Stomach (tissue), 19 donors: Measurements from ENCODE around the gene MCM7. TPM values are rescaled to one million over a fixed set of nuclear protein-coding genes. Genes with fewer than 3 reads are reported as not detected.
A peak's percentile ranks its signal among the peaks of the same experiment; 100 is the strongest.

Experiments
- DNase-seq, 2 donors: peaks; one replicate each; pipeline versions ENCODE4 v3.0.0 to v3.0.0-alpha.2; 2013 to 2019
- H3K27ac ChIP-seq, 5 donors: fragments of 200-600 bp in 4 of 5; sonication (generic) in 4 of 5; one replicate each; pipeline ENCODE4 v1.5.1; 2013 to 2019; ENCODE audit warnings: mild to moderate bottlenecking in 1 of 5, moderate library complexity in 1 of 5
- H3K27me3 ChIP-seq, 3 donors: fragments of 200-600 bp; sonication (generic); one replicate each; pipeline ENCODE4 v1.5.1; 2017 to 2019; ENCODE audit warnings: mixed run types in 1 of 3
- H3K36me3 ChIP-seq, 4 donors: fragments of 200-600 bp; sonication (generic); 1 replicate in 3 of 4; 2 replicates in 1 of 4; pipeline ENCODE4 v1.5.1; 2016 to 2019
- H3K4me1 ChIP-seq, 4 donors: fragments of 200-600 bp; sonication (generic); one replicate each; pipeline ENCODE4 v1.5.1; 2016 to 2019
- H3K4me3 ChIP-seq, 4 donors: fragments of 200-600 bp; sonication (generic) in 3 of 4; one replicate each; pipeline ENCODE4 v1.5.1; 2016 to 2019; ENCODE audit warnings: mild to moderate bottlenecking in 1 of 4
- H3K9me3 ChIP-seq, 4 donors: fragments of 200-600 bp; sonication (generic); one replicate each; pipeline ENCODE4 v1.5.1; 2016 to 2019
- CTCF ChIP-seq, 7 experiments: fragments of 450-650 bp in 4 of 7; fragments of 200-600 bp in 3 of 7; sonication (generic) in 3 of 7; IDR thresholded peaks; one replicate each; pipeline ENCODE4 v1.5.1; 2016 to 2019; ENCODE audit warnings: antibody characterized with exemption in 7 of 7, control low read depth in 2 of 7, mild to moderate bottlenecking in 1 of 7
- EP300 ChIP-seq: sonication (generic); formaldehyde crosslinking; IDR thresholded peaks from one replicate; pipeline ENCODE4 v1.6.1; 2017; ENCODE audit warnings: antibody characterized with exemption
- POLR2A ChIP-seq, 4 donors: fragments of 450-650 bp; IDR thresholded peaks; one replicate each; pipeline ENCODE4 v1.6.1; 2016; ENCODE audit warnings: antibody characterized with exemption in 4 of 4, control low read depth in 2 of 4, mild to moderate bottlenecking in 1 of 4, moderate library complexity in 1 of 4
- POLR2AphosphoS5 ChIP-seq, 3 donors: sonication (generic); formaldehyde crosslinking; IDR thresholded peaks; one replicate each; pipeline ENCODE4 v1.6.1; 2016; ENCODE audit warnings: antibody characterized with exemption in 3 of 3
- WGBS, 5 donors: extraction: QIAGEN DNeasy Blood & Tissue Kit in 3 of 5; methylation state at CpG; one replicate each; pipeline versions ENCODE4 v1.1.5 to v1.1.7; 2013 to 2018; 5-methylcytosine and 5-hydroxymethylcytosine counted together
- intact Hi-C: fragments of 100-400 bp; cut with DNase I; formaldehyde crosslinking; loops from one replicate; pipeline ENCODE4 v1.15.1; 2023; ENCODE audit warnings: low total_unique reads
- long read RNA-seq, 10 donors: transcript quantifications; one replicate each; lab custom pipeline, GENCODE V29; 2026
- polyA plus RNA-seq, 3 donors: library from polyadenylated mRNA; stranded (reverse); fragments of 200-250 nt; gene quantifications; one replicate each; pipeline ENCODE4 v1.2.3, GENCODE V29; 2013
- total RNA-seq, 5 donors: library from RNA; depleted of rRNA; stranded (reverse); fragments of >200 nt; gene quantifications; one replicate each; pipeline versions ENCODE4 v1.1.0 to v1.2.3, GENCODE V29; 2014 to 2016
- donor health status: healthy with polysubstance abuse.
- donor health status: Bipolar disorder and iron deficiency.
- donor health status: healthy.

Gene MCM7
- total RNA-seq (100 to 1,000 TPM in 1 of 5 donors, 10 to 100 TPM in 4; 41.3 to 104 (median 88.9) TPM), polyA plus RNA-seq (10 to 100 TPM; 39.6 to 54.5 (median 46.4) TPM)
- long read RNA-seq, donor 1, partial matches to known transcripts, result 0 of 3 reads
- long read RNA-seq, donor 1, other reads (novel, unspliced or antisense), result 0 of 3 reads
- long read RNA-seq, donor 2, partial matches to known transcripts, result 5 of 9 reads
- long read RNA-seq, donor 2, other reads (novel, unspliced or antisense), result 0 of 9 reads
- long read RNA-seq, donor 3, partial matches to known transcripts, result 0 of 2 reads
- long read RNA-seq, donor 3, other reads (novel, unspliced or antisense), result 0 of 2 reads
- long read RNA-seq, donor 4, partial matches to known transcripts, result 0 of 2 reads
- long read RNA-seq, donor 4, other reads (novel, unspliced or antisense), result 0 of 2 reads
- long read RNA-seq, donor 5, transcript MCM7-201 (15 exons, 2,957 nt), result major isoform, 9 of 15 reads
- long read RNA-seq, donor 5, partial matches to known transcripts, result 6 of 15 reads
- long read RNA-seq, donor 5, other reads (novel, unspliced or antisense), result 0 of 15 reads
- long read RNA-seq, donor 6, transcript MCM7-201 (15 exons, 2,957 nt), result major isoform, 14 of 75 reads
- long read RNA-seq, donor 6, partial matches to known transcripts, result 38 of 75 reads
- long read RNA-seq, donor 6, other reads (novel, unspliced or antisense), result 21 of 75 reads
- long read RNA-seq, donor 7, transcript MCM7-201 (15 exons, 2,957 nt), result major isoform, 10 of 27 reads
- long read RNA-seq, donor 7, partial matches to known transcripts, result 16 of 27 reads
- long read RNA-seq, donor 7, other reads (novel, unspliced or antisense), result 0 of 27 reads
- long read RNA-seq, donor 8, transcript MCM7-201 (15 exons, 2,957 nt), result major isoform, 6 of 13 reads
- long read RNA-seq, donor 8, partial matches to known transcripts, result 7 of 13 reads
- long read RNA-seq, donor 8, other reads (novel, unspliced or antisense), result 0 of 13 reads
- long read RNA-seq, donor 9, transcript MCM7-201 (15 exons, 2,957 nt), result major isoform, 6 of 21 reads
- long read RNA-seq, donor 9, partial matches to known transcripts, result 15 of 21 reads
- long read RNA-seq, donor 9, other reads (novel, unspliced or antisense), result 0 of 21 reads
- long read RNA-seq, donor 10, partial matches to known transcripts, result 5 of 9 reads
- long read RNA-seq, donor 10, other reads (novel, unspliced or antisense), result 0 of 9 reads

- Histone ChIP-seq H3K4me3 (peak within 1 kb of the TSS; percentile 87 to 96 (median 90)), H3K27ac (peak within 1 kb of the TSS; percentile 92 to 97 (median 96)), H3K4me1 (peaks cover 19 to 42% (median 34%) of the 10 kb centered on the region in 4 donors), H3K27me3 (no peaks in the 10 kb centered on the region), H3K9me3 (no peaks in the 10 kb centered on the region), H3K36me3 (peaks cover 48 to 68% (median 66%) of the 10 kb centered on the region in 4 donors)
- peak; percentile 99 to 100 for DNase-seq
- intact Hi-C loops, result no loop called here
- 0 to 1% (median 1%) methylated on average over 33 to 80 of the region's 80 CpGs for WGBS, 5 donors
- TF ChIP-seq POLR2AphosphoS5 (IDR thresholded peaks at IDR 0.05) (peak; percentile 45 to 84 (median 76)), CTCF (IDR thresholded peaks at IDR 0.05) (no peak), EP300 (no peak), POLR2A (IDR thresholded peaks at IDR 0.05) (no peak)
These were observed at the start of gene MCM7, which contains the start of gene AP4M1 for GRCh38 chr7:100101016-100101862. MCM7 (minus strand) TSS chr7:100101397; CDS start chr7:100101294, 103 bp downstream. AP4M1 (plus strand) TSS chr7:100101643; CDS start chr7:100101715, 72 bp downstream.

- Histone ChIP-seq H3K9me3 (no peaks in the 10 kb centered on the region), H3K4me3 (peak within 1 kb of the TSS; percentile 77 to 93 (median 80)), H3K27me3 (no peaks in the 10 kb centered on the region), H3K4me1 (peaks cover 7 to 64% (median 28%) of the 10 kb centered on the region in 4 donors), H3K36me3 (peaks cover 7 to 28% (median 19%) of the 10 kb centered on the region in 4 donors), H3K27ac (peak within 1 kb of the TSS; percentile 84 to 96 (median 90))
- intact Hi-C loops, result no loop called here
- WGBS, 5 donors, result 0 to 1% (median 0%) methylated on average over 39 to 46 of the region's 46 CpGs
- peak; percentile 99 to 100 for DNase-seq
- TF ChIP-seq POLR2AphosphoS5 (IDR thresholded peaks at IDR 0.05) (peak; percentile 70 to 94 (median 88)), CTCF (IDR thresholded peaks at IDR 0.05) (no peak), POLR2A (IDR thresholded peaks at IDR 0.05) (peak in 1 of 4 donors; percentile 61)
These were observed 47.5 kb upstream of the MCM7 start, which contains the start of gene LAMTOR4 for GRCh38 chr7:100148559-100149328. LAMTOR4 (plus strand) TSS chr7:100148918; CDS start chr7:100148973, 55 bp downstream.

- H3K4me1 ChIP-seq, result peaks cover 7 to 59% (median 26%) of the 10 kb centered on the region in 4 donors
- peak overlapping the region; percentile 79 to 96 (median 90) for H3K27ac ChIP-seq
- peak overlapping the region; percentile 77 to 93 (median 80) for H3K4me3 ChIP-seq
- DNase-seq, result no peak
- TF ChIP-seq POLR2A (IDR thresholded peaks at IDR 0.05) (no peak), EP300 (no peak), POLR2AphosphoS5 (IDR thresholded peaks at IDR 0.05) (no peak), CTCF (IDR thresholded peaks at IDR 0.05) (no peak)
- 8 to 16% (median 10%) methylated on average over 14 of the region's 14 CpGs for WGBS, 5 donors
- no peaks in the 10 kb centered on the region for H3K9me3 ChIP-seq
- no peaks in the 10 kb centered on the region for H3K27me3 ChIP-seq
- intact Hi-C loops, result no loop called here
- H3K36me3 ChIP-seq, result peaks cover 1 to 22% (median 14%) of the 10 kb centered on the region in 4 donors
These were observed 47.0 kb upstream of the MCM7 start for GRCh38 chr7:100148225-100148558.
